ENCODE data around the gene MANEAL.

Gene MANEAL

GRCh38 chr1:37782491-37782890 lies 11.2 kb upstream of the MANEAL start:
- no peak for DNase-seq

GRCh38 chr1:37792943-37793686 lies 532 bp upstream of the MANEAL start:
- no peak for DNase-seq

GRCh38 chr1:37794372-37795339 lies 1.0 kb downstream of the MANEAL start:
- no peak for DNase-seq

- DNase-seq = peak; percentile 25 to 34
These were observed 1.9 kb downstream of the MANEAL start for GRCh38 chr1:37795340-37796125.

- DNase-seq = no peak
These were observed 4.2 kb downstream of the MANEAL start for GRCh38 chr1:37797750-37798345.

- DNase-seq = no peak
These were observed 8.8 kb downstream of the MANEAL start for GRCh38 chr1:37802439-37802838.

- no peak for DNase-seq
These were observed 13.5 kb downstream of the MANEAL start for GRCh38 chr1:37807220-37807554.

GRCh38 chr1:37807555-37808368 lies 14.1 kb downstream of the MANEAL start, which contains the start of the genes C1orf122 and YRDC:
C1orf122 (plus strand) TSS chr1:37807790; CDS start chr1:37808405, 615 bp downstream.
YRDC (minus strand) TSS chr1:37808208; CDS start chr1:37808180, 28 bp downstream.
- peak; percentile 92 for DNase-seq

- peak in 1 of 2 donors; percentile 57 for DNase-seq
These were observed 15.0 kb downstream of the MANEAL start for GRCh38 chr1:37808369-37809319.

- DNase-seq = no peak
These were observed 16.3 kb downstream of the MANEAL start for GRCh38 chr1:37809942-37810341.

GRCh38 chr1:37811027-37811655 lies 17.5 kb downstream of the MANEAL start:
- DNase-seq = peak; percentile 69 to 73

GRCh38 chr1:37813529-37814145 lies 20.0 kb downstream of the MANEAL start:
- no peak for DNase-seq

GRCh38 chr1:37814252-37814651 lies 20.6 kb downstream of the MANEAL start:
- DNase-seq = no peak

GRCh38 chr1:37817481-37817880 lies 23.8 kb downstream of the MANEAL start:
- DNase-seq = no peak

- no peak for DNase-seq
These were observed 27.8 kb downstream of the MANEAL start for GRCh38 chr1:37821481-37821880.

GRCh38 chr1:37822906-37823815 lies 29.5 kb downstream of the MANEAL start:
- DNase-seq = peak in 1 of 2 donors; percentile 11

- DNase-seq = no peak
These were observed 30.4 kb downstream of the MANEAL start for GRCh38 chr1:37824001-37824400.

- DNase-seq = peak in 1 of 2 donors; percentile 34
These were observed 31.9 kb downstream of the MANEAL start for GRCh38 chr1:37825506-37825905.

Data from CD4-positive, alpha-beta T cell treated with Interleukin-1 beta for 1 hour (primary cell).